Activated naive CD4-positive, alpha-beta T cell treated with anti-CD3 and anti-CD28 coated beads, Interleukin-2, amount 50 U/mL, for 72 hours (primary cell): ENCODE results near the gene SPTLC3. TPM values are rescaled to one million over a fixed set of nuclear protein-coding genes. Genes with fewer than 3 reads are reported as not detected.
A peak's percentile ranks its signal among the peaks of the same experiment; 100 is the strongest.

Source experiments
- ATAC-seq, 2 donors: fragments of 150-1000 bp; cut with Tn5 transposase; 2 replicates each; pipeline ENCODE4 v1.10.0; 2021; ENCODE audit warnings: mild to moderate bottlenecking in 2 of 2, moderate library complexity in 2 of 2
- DNase-seq, 2 donors: peaks; one replicate each; pipeline ENCODE4 v3.0.0; 2021 to 2022; ENCODE audit warnings: low spot score in 2 of 2
- H3K27ac Mint-ChIP-seq, 2 donors: one replicate each; pipeline ENCODE4 v1.8.0; 2022; ENCODE audit warnings: mild to moderate bottlenecking in 2 of 2, mixed read lengths in 2 of 2
- H3K36me3 Mint-ChIP-seq, 2 donors: one replicate each; pipeline ENCODE4 v1.8.0; 2022; ENCODE audit warnings: mixed read lengths in 2 of 2
- H3K9me3 Mint-ChIP-seq, 2 donors: one replicate each; pipeline ENCODE4 v1.8.0; 2022; ENCODE audit warnings: mixed read lengths in 2 of 2
- total RNA-seq, 2 donors: library from RNA; stranded (reverse); gene quantifications; one replicate each; pipeline ENCODE4 v1.2.3, GENCODE V29; 2022

SPTLC3 gene
- total RNA-seq, 2 donors from 2014 or later, result 1.7 TPM; not detected in 1

- Mint-ChIP-seq H3K36me3 (no peaks in the 10 kb centered on the region), H3K27ac (no peak overlapping the region), H3K9me3 (no peaks in the 10 kb centered on the region)
- ATAC-seq (no peak), DNase-seq (no peak)
These were observed 92.5 kb downstream of the SPTLC3 start for GRCh38 chr20:13101276-13101675.

- no peaks in the 10 kb centered on the region for H3K9me3 Mint-ChIP-seq
- H3K36me3 Mint-ChIP-seq, result no peaks in the 10 kb centered on the region
- ATAC-seq, result no peak
- no peak for DNase-seq
- no peak overlapping the region for H3K27ac Mint-ChIP-seq
These were observed 92.9 kb downstream of the SPTLC3 start for GRCh38 chr20:13101706-13102105.

- ATAC-seq (no peak), DNase-seq (no peak)
- Mint-ChIP-seq H3K36me3 (no peaks in the 10 kb centered on the region), H3K27ac (no peak overlapping the region), H3K9me3 (no peaks in the 10 kb centered on the region)
These were observed 93.5 kb downstream of the SPTLC3 start for GRCh38 chr20:13102237-13102636.

- DNase-seq, result no peak
- no peak for ATAC-seq
- no peaks in the 10 kb centered on the region for H3K36me3 Mint-ChIP-seq
- no peak overlapping the region for H3K27ac Mint-ChIP-seq
- H3K9me3 Mint-ChIP-seq, result no peaks in the 10 kb centered on the region
These were observed 93.9 kb downstream of the SPTLC3 start for GRCh38 chr20:13102694-13103093.

GRCh38 chr20:13105039-13105438, 96.3 kb downstream of the SPTLC3 start:
- H3K36me3 Mint-ChIP-seq, result no peaks in the 10 kb centered on the region
- ATAC-seq (no peak), DNase-seq (no peak)
- H3K9me3 Mint-ChIP-seq, result no peaks in the 10 kb centered on the region
- no peak overlapping the region for H3K27ac Mint-ChIP-seq

- no peak for ATAC-seq
- H3K27ac Mint-ChIP-seq, result no peak overlapping the region
- DNase-seq, result no peak
These were observed 97.2 kb downstream of the SPTLC3 start for GRCh38 chr20:13105864-13106457.

GRCh38 chr20:13109658-13110057, 100.9 kb downstream of the SPTLC3 start:
- H3K9me3 Mint-ChIP-seq, result no peaks in the 10 kb centered on the region
- no peak for DNase-seq
- H3K36me3 Mint-ChIP-seq, result no peaks in the 10 kb centered on the region
- no peak for ATAC-seq
- no peak overlapping the region for H3K27ac Mint-ChIP-seq

More at GRCh38 chr20:13105864-13106457, 97.2 kb downstream of the SPTLC3 start:
- Mint-ChIP-seq H3K36me3 (no peaks in the 10 kb centered on the region), H3K9me3 (no peaks in the 10 kb centered on the region)

GRCh38 chr20:13110796-13111195, 102.0 kb downstream of the SPTLC3 start:
- ATAC-seq (no peak), DNase-seq (no peak)
- Mint-ChIP-seq H3K27ac (no peak overlapping the region), H3K36me3 (no peaks in the 10 kb centered on the region), H3K9me3 (no peaks in the 10 kb centered on the region)

- no peak overlapping the region for H3K27ac Mint-ChIP-seq
- ATAC-seq (no peak), DNase-seq (no peak)
- H3K36me3 Mint-ChIP-seq, result no peaks in the 10 kb centered on the region
- H3K9me3 Mint-ChIP-seq, result no peaks in the 10 kb centered on the region
These were observed 102.6 kb downstream of the SPTLC3 start for GRCh38 chr20:13111249-13111911.

GRCh38 chr20:13113731-13114130, 105.0 kb downstream of the SPTLC3 start:
- DNase-seq (no peak), ATAC-seq (no peak)
- Mint-ChIP-seq H3K27ac (no peak overlapping the region), H3K36me3 (no peaks in the 10 kb centered on the region), H3K9me3 (no peaks in the 10 kb centered on the region)

GRCh38 chr20:13117200-13117599, 108.4 kb downstream of the SPTLC3 start:
- DNase-seq (no peak), ATAC-seq (no peak)
- no peaks in the 10 kb centered on the region for H3K36me3 Mint-ChIP-seq
- H3K27ac Mint-ChIP-seq, result no peak overlapping the region
- H3K9me3 Mint-ChIP-seq, result no peaks in the 10 kb centered on the region

- no peak for ATAC-seq
- H3K27ac Mint-ChIP-seq, result no peak overlapping the region
- no peak for DNase-seq
- H3K9me3 Mint-ChIP-seq, result no peaks in the 10 kb centered on the region
- H3K36me3 Mint-ChIP-seq, result no peaks in the 10 kb centered on the region
These were observed 109.9 kb downstream of the SPTLC3 start for GRCh38 chr20:13118676-13119075.

- Mint-ChIP-seq H3K9me3 (no peaks in the 10 kb centered on the region), H3K36me3 (no peaks in the 10 kb centered on the region), H3K27ac (no peak overlapping the region)
- peak in 1 of 2 donors; percentile 56 for DNase-seq
- ATAC-seq, result peak; percentile 78 to 83
These were observed 110.8 kb downstream of the SPTLC3 start for GRCh38 chr20:13119583-13119982.

GRCh38 chr20:13120471-13120870, 111.7 kb downstream of the SPTLC3 start:
- DNase-seq, result no peak
- Mint-ChIP-seq H3K36me3 (no peaks in the 10 kb centered on the region), H3K9me3 (no peaks in the 10 kb centered on the region), H3K27ac (no peak overlapping the region)
- ATAC-seq, result no peak

GRCh38 chr20:13121840-13122515, 113.2 kb downstream of the SPTLC3 start:
- no peaks in the 10 kb centered on the region for H3K36me3 Mint-ChIP-seq
- H3K9me3 Mint-ChIP-seq, result no peaks in the 10 kb centered on the region
- H3K27ac Mint-ChIP-seq, result no peak overlapping the region
- DNase-seq, result no peak
- peak in 1 of 2 donors; percentile 61 for ATAC-seq

- no peaks in the 10 kb centered on the region for H3K9me3 Mint-ChIP-seq
- no peak for ATAC-seq
- no peak for DNase-seq
- H3K36me3 Mint-ChIP-seq, result no peaks in the 10 kb centered on the region
- no peak overlapping the region for H3K27ac Mint-ChIP-seq
These were observed 116.7 kb downstream of the SPTLC3 start for GRCh38 chr20:13125486-13125885.

GRCh38 chr20:13128173-13128572, 119.4 kb downstream of the SPTLC3 start:
- ATAC-seq, result no peak
- Mint-ChIP-seq H3K27ac (no peak overlapping the region), H3K36me3 (no peaks in the 10 kb centered on the region), H3K9me3 (no peaks in the 10 kb centered on the region)
- no peak for DNase-seq
